IPS-18c (cell line): Measurements from ENCODE around the gene PHACTR1.

ENCODE experiments used
- H3K4me3 ChIP-seq: 2 replicates; pipeline ENCODE4 v1.7.0; 2013; ENCODE audit warnings: low read depth, mild to moderate bottlenecking, low read length, moderate library complexity; ENCODE audit not compliant: insufficient read depth
- H3K9me3 ChIP-seq: one replicate; pipeline ENCODE4 v1.6.1; 2013; ENCODE audit warnings: mild to moderate bottlenecking, low read length, moderate library complexity; ENCODE audit not compliant: control insufficient read depth, insufficient read depth

The PHACTR1 gene

GRCh38 chr6:13256266-13257001, 539.9 kb downstream of the PHACTR1 start:
- Histone ChIP-seq H3K9me3 (no peaks in the 10 kb centered on the region), H3K4me3 (no peak overlapping the region)

- Histone ChIP-seq H3K9me3 (no peaks in the 10 kb centered on the region), H3K4me3 (no peak overlapping the region)
These were observed 542.8 kb downstream of the PHACTR1 start for GRCh38 chr6:13259393-13259792.

- Histone ChIP-seq H3K4me3 (no peak overlapping the region), H3K9me3 (no peaks in the 10 kb centered on the region)
These were observed 543.6 kb downstream of the PHACTR1 start for GRCh38 chr6:13260101-13260598.

DNA sequence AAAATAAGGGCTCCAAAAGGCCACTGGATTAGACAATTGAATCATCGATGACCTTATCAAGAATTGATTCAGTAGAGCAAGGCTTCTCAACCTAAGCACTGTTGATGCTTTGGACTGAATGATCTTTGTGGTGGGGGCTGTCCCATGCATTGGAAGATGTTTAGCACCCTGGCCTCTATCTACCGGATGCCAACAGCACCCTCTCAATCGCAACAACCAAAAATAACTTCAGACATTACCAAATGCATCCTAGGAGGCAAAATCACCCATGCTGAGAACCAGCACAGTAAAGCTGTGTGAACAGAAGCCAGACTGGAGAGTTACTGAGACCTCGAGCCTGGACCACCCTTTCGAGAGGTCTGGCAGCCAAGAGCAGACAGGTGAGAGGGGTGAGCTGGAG, 544.3 kb downstream of the PHACTR1 start:
- H3K4me3 ChIP-seq, result no peak overlapping the region
- H3K9me3 ChIP-seq, result no peaks in the 10 kb centered on the region

DNA sequence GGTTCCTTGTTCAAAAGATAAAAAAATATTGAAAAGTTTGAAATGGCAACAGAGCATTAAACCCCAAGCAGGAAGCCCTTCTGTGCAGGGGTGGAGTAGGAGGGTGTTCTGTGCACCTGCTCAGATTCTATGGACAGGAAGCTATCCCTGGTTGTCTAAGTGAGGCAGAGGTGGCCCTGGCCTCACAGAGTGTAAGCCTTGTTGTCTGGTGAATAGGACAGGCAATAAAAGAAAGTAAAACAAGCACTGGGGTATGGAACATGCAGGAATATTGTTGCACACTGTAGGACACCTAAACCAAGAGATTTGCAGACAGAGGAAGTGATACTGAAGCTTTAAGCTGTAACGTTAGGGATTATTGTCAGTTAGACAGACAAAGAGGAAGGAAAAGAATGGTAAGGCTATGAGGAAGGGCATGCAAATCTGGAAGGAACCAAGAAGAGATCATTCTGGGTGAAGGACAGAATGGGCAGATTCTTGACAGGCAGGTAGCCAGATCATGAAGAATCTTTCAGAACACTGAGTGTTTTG, 545.0 kb downstream of the PHACTR1 start:
- Histone ChIP-seq H3K4me3 (no peak overlapping the region), H3K9me3 (no peaks in the 10 kb centered on the region)

GRCh38 chr6:13262302-13263230, 546.0 kb downstream of the PHACTR1 start:
- Histone ChIP-seq H3K9me3 (no peaks in the 10 kb centered on the region), H3K4me3 (no peak overlapping the region)

GRCh38 chr6:13263669-13264068, 547.1 kb downstream of the PHACTR1 start:
- no peaks in the 10 kb centered on the region for H3K9me3 ChIP-seq
- no peak overlapping the region for H3K4me3 ChIP-seq

GRCh38 chr6:13267142-13267651, 550.6 kb downstream of the PHACTR1 start:
- Histone ChIP-seq H3K9me3 (no peaks in the 10 kb centered on the region), H3K4me3 (no peak overlapping the region)

- H3K9me3 ChIP-seq, result no peaks in the 10 kb centered on the region
- no peak overlapping the region for H3K4me3 ChIP-seq
These were observed 552.4 kb downstream of the PHACTR1 start for GRCh38 chr6:13268913-13269518.

DNA sequence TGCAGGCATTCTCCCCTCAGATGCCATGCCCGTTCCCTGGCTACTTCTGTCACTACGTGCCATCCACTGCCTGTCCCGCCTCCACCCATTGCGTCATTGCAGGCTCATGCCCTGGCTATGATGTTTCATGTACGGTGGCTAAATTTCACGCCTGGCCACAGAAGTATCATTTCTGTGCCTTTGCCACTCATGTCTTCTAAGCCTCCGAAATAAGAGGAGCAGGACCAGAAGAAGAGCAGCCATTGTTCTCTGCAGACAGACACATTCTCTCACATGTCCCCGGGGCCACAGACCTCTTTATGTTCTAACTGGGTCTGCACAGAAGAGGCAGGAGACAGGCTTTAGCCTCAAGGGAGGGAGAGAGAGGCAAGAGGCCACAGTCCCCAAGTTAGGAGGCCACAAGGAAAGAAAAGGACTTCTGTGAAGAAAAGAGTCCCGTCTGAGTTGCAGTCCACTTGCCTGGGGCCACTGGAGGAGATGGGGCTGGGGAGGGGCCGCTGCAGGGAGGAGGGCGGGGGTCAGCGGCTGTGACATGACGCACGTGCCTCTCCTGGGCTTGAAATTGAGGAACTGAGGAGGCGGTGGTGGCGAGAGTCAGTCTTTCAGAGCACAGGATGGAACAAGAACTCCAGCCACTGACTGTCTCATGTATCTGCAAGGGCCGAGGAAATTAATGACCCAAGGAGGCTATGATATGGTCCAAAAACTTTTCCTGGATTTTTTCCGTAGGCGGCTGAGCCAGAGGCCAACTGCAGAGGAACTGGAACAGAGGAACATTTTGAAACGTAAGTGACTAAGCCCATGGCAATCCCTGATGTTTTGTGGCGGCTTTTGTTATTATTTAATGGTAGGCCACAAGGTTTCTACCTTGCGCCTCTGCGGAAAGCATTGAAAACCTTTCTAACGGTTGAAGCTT, 555.8 kb downstream of the PHACTR1 start:
- H3K4me3 ChIP-seq, result no peak overlapping the region; the same call in 1 of the 2 replicates
- H3K9me3 ChIP-seq, result no peaks in the 10 kb centered on the region

DNA sequence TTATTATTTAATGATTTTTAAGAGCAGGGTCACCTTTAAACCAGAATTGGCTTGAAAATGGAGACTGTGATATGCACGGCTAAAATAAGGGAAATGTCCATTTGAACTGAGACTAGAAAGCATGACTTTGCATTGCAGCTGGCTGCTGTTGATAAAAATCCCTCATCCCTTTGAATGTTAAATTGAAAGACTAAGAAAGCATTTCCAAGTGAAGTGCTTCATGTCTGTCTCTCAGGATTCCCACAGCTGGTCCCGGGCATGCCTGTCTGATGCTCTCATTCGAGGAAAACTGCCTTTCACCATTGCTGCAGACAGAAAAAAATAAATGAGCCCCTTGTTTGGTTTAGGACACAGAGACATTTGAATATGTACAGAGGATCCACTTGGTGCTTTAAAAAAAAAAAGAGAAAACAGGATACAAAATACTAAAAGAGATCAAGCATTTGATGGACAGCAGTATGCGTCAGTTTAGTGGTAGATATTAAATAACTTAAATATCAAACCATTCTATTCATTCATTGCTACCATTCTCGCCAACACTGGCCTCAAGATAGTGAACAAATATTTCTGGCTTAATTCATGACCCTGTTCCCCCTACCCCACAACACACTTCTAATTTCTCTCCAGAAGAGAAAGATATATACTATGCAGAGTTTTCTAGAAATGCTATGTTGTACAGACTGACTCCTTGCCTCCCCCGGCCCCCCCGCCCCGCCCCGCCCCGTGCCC, 556.8 kb downstream of the PHACTR1 start:
- Histone ChIP-seq H3K4me3 (no peak overlapping the region), H3K9me3 (no peaks in the 10 kb centered on the region)

GRCh38 chr6:13273931-13274706, 557.6 kb downstream of the PHACTR1 start:
- no peak overlapping the region for H3K4me3 ChIP-seq
- no peaks in the 10 kb centered on the region for H3K9me3 ChIP-seq

- H3K9me3 ChIP-seq, result no peaks in the 10 kb centered on the region
- H3K4me3 ChIP-seq, result no peak overlapping the region
These were observed 558.3 kb downstream of the PHACTR1 start for GRCh38 chr6:13274707-13275434.

GRCh38 chr6:13275435-13275989, 558.9 kb downstream of the PHACTR1 start:
- Histone ChIP-seq H3K9me3 (no peaks in the 10 kb centered on the region), H3K4me3 (no peak overlapping the region)
